Stimulated activated CD8-positive, alpha-beta memory T cell treated with anti-CD3 and anti-CD28 coated beads, Interleukin-4, amount 100 ng/mL, for 24 hours (primary cell): ENCODE results near the gene PRG3.
"Not testable (repeated sequence)": the region's sequence is repeated elsewhere in the genome, so short reads cannot be mapped to it uniquely, and the experiment has no call there.

ENCODE experiments used
- DNase-seq: peaks from one replicate; pipeline ENCODE4 v3.0.0-alpha.2; 2020; ENCODE audit warnings: low read depth

PRG3 gene

DNA sequence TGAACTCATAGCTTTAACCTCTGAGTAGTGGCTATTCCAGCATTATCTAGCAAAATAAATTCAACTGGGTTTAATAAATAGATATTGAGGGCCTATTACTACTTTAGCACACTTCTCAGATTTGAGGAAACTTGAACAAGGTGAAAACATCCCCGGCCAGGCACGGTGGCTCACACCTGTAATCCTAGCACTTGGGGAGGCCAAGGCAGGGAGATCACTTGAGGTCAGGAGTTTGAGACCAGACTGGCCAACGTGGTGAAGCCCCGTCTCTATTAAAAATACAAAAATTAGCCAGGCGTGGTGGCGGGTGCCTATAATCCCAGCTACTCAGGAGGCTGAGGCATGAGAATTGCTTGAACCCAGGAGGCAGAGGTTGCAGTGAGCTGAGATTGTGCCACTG is 44.1 kb downstream of the PRG3 start:
- DNase-seq, result not testable (repeated sequence)

GRCh38 chr11:57336111-57336666 is 44.8 kb downstream of the PRG3 start:
- no peak for DNase-seq

GRCh38 chr11:57335343-57336110 is 45.4 kb downstream of the PRG3 start, which contains the start of gene SSRP1:
Gene SSRP1 (minus strand): TSS chr11:57335892. CDS start chr11:57335121, 771 bp downstream.
- peak; percentile 78 for DNase-seq

- no peak for DNase-seq
Measured at GRCh38 chr11:57335023-57335342, 46.0 kb downstream of the PRG3 start.

DNA sequence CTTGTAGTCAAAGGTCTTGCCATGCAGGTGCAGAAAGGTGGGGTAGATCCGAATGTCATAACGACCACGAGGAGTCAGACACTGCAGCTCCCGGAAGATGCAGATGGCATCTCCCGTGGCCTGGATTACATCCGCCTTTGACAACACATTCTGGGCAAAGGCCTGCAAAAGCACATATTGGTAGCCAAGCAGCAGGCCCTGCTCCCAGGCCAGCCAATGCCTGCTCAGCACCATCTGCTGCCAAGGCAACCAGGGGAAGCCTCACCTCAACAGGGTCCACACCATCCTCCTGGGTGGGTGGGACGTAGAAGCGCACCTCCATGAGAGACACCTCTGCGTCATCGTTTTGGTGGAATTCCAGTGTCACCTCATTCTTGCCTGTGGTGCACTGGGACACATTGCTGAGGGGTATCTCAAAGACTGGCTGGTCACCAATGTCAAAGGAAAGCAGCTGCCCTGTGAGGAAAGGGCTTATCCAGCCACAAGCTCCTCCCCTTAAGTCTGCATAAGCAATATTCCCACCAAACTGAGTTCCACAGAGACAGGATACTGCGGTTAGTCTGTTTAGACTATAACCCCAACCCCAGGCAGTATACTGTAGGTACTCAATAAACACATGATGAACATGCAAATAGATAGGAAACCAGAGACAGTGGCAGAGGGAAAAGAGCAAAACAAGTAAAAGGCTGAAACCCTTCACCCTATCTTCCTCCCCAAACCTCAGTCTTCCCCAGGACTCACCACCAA is 48.1 kb downstream of the PRG3 start:
- no peak for DNase-seq

DNA sequence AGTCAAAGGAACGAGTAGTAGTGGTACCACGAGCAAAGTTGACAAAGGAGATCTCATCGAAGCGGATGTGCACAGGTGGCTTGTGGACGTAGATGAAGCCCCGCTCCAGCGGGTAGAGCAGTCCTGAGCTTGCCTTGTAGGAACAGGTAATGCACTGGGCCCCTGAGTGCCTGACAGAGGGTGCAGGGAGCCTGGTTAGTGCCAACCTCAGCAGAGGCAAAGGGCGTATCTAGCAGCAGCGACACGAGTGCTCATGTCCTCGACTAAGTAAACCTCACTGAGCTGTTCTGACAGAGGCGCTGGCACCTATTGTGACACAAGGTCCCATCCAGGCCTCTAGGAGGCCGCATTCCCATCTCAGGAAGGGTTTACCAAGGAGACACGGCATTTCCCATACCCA is 49.2 kb downstream of the PRG3 start:
- no peak for DNase-seq

DNA sequence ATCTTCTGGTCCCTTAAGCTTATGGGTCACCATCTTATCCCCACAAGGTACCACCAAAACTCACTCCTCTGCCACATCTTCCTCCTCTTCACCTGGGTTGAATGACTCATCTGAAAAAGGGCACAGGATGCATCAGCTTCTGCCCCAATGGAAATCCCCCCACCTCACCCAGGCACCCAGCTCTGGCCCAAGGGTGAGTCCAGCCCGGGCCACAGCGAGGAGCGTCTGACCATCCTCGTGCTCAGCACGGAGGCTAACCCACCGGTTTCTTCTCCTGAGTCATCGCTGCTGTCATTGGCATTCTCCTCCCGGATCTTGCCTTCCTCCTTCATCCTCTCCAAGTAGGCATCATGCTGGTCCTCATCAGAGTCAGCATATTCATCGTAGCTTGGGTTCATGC is 50.9 kb downstream of the PRG3 start:
- no peak for DNase-seq

- no peak for DNase-seq
Measured at GRCh38 chr11:57327721-57328120, 53.2 kb downstream of the PRG3 start.
